HEK293T (cell line): ENCODE measurements around the gene SLC2A6.
A peak's percentile ranks its signal among the peaks of the same experiment; 100 is the strongest.

ENCODE experiments used
- CTCF ChIA-PET: fragments of 350-600 bp; formaldehyde crosslinking; extraction: SDS; loops from one replicate; lab custom pipeline; 2021; ENCODE audit warnings: antibody characterized with exemption, inconsistent platforms; lab: Yijun Ruan, JAX
- POLR2A ChIA-PET: fragments of 350-600 bp; formaldehyde crosslinking; extraction: SDS; loops from one replicate; lab custom pipeline; 2020; ENCODE audit warnings: antibody characterized with exemption, inconsistent platforms; lab: Yijun Ruan, JAX
- DNase-seq: peaks from one replicate; pipeline ENCODE4 v3.0.0; 2012; ENCODE audit warnings: mixed read lengths; ENCODE audit errors: extremely low spot score
- ARNT ChIP-seq: fragments of 450-650 bp; IDR thresholded peaks from 2 replicates; pipeline ENCODE4 v1.6.1; 2017; ENCODE audit warnings: mild to moderate bottlenecking
- BHLHE40 ChIP-seq: fragments of 450-650 bp; IDR thresholded peaks from 2 replicates; pipeline ENCODE4 v1.6.1; 2016; ENCODE audit warnings: mild to moderate bottlenecking, moderate library complexity, borderline replicate concordance
- CTBP1 ChIP-seq: fragments of 450-650 bp; IDR thresholded peaks from 2 replicates; pipeline ENCODE4 v1.6.1; 2016; ENCODE audit warnings: borderline replicate concordance
- ELF4 ChIP-seq: fragments of 450-650 bp; IDR thresholded peaks from 2 replicates; pipeline ENCODE4 v1.6.1; 2017; ENCODE audit warnings: antibody characterized with exemption
- FOXA1 ChIP-seq: fragments of 450-650 bp; IDR thresholded peaks from 2 replicates; pipeline ENCODE4 v1.6.1; 2016; ENCODE audit warnings: mild to moderate bottlenecking
- FOXK2 ChIP-seq: fragments of 450-650 bp; IDR thresholded peaks from 2 replicates; pipeline ENCODE4 v1.6.1; 2016; ENCODE audit warnings: mild to moderate bottlenecking
- FOXM1 ChIP-seq: fragments of 450-650 bp; IDR thresholded peaks from 2 replicates; pipeline ENCODE4 v1.6.1; 2017; ENCODE audit warnings: mild to moderate bottlenecking, borderline replicate concordance
- HDGF ChIP-seq: fragments of 450-650 bp; IDR thresholded peaks from 2 replicates; pipeline ENCODE4 v1.6.1; 2017; ENCODE audit warnings: antibody characterized with exemption, borderline replicate concordance
- L3MBTL2 ChIP-seq: fragments of 450-650 bp; conservative IDR thresholded peaks from 2 replicates; pipeline ENCODE4 v1.6.1; 2016; ENCODE audit warnings: mild to moderate bottlenecking
- LEF1 ChIP-seq: fragments of 450-650 bp; IDR thresholded peaks from 2 replicates; pipeline ENCODE4 v1.6.1; 2017; ENCODE audit warnings: mild to moderate bottlenecking, borderline replicate concordance
- NFRKB ChIP-seq: fragments of 450-650 bp; IDR thresholded peaks from 2 replicates; pipeline ENCODE4 v1.6.1; 2016; ENCODE audit warnings: mild to moderate bottlenecking, moderate library complexity
- PKNOX1 ChIP-seq: fragments of 450-650 bp; IDR thresholded peaks from 2 replicates; pipeline ENCODE4 v1.6.1; 2016
- SP1 ChIP-seq: fragments of 450-650 bp; IDR thresholded peaks from 2 replicates; pipeline ENCODE4 v1.6.1; 2017
- SUZ12 ChIP-seq: fragments of 450-650 bp; IDR thresholded peaks from 2 replicates; pipeline ENCODE4 v1.6.1; 2016; ENCODE audit warnings: mild to moderate bottlenecking
- TARDBP ChIP-seq: fragments of 450-650 bp; IDR thresholded peaks from 2 replicates; pipeline ENCODE4 v1.6.1; 2016
- ZNF384 ChIP-seq: fragments of 450-650 bp; IDR thresholded peaks from 2 replicates; pipeline ENCODE4 v1.6.1; 2016

Gene SLC2A6

GRCh38 chr9:133496861-133497842 is 18.3 kb upstream of the SLC2A6 start:
- no peak for DNase-seq
- POLR2A ChIA-PET = interaction anchor here (1.4 kb wide), 1 partner anchor 18 kb away, joined by 3 read pairs; the partner anchor contains the start of gene SLC2A6
- TF ChIP-seq NFRKB (no peak), L3MBTL2 (no peak), SP1 (no peak)
- CTCF ChIA-PET = no interaction called here

GRCh38 chr9:133495327-133496293 is 16.7 kb upstream of the SLC2A6 start:
- no peak for DNase-seq
- TF ChIP-seq FOXA1 = no peak
- 0 out of 2 replicates have a peak, but pooled peaks have one; percentile 47 for TF ChIP-seq TARDBP
- ChIA-PET POLR2A (interaction anchor here (1.4 kb wide), 1 partner anchor 17 kb away, joined by 3 read pairs; the partner anchor contains the start of gene SLC2A6), CTCF (interaction anchor here (1.5 kb wide), 1 partner anchor 9 kb away, joined by 5 read pairs; no protein-coding TSS in a partner anchor)

GRCh38 chr9:133494636-133495326 is 15.9 kb upstream of the SLC2A6 start:
- DNase-seq = no peak
- TF ChIP-seq FOXM1 (no peak), NFRKB (no peak), HDGF (no peak), FOXA1 (no peak), SP1 (no peak), TARDBP (no peak), ZNF384 (no peak)
- POLR2A ChIA-PET = no interaction called here
- CTCF ChIA-PET = interaction anchor here (1.5 kb wide), 1 partner anchor 8 kb away, joined by 5 read pairs; no protein-coding TSS in a partner anchor

GRCh38 chr9:133493845-133494540 is 15.1 kb upstream of the SLC2A6 start:
- DNase-seq = no peak
- POLR2A ChIA-PET = no interaction called here
- no peak for TF ChIP-seq ARNT
- no peak for TF ChIP-seq SP1
- TF ChIP-seq PKNOX1 = no peak
- TF ChIP-seq NFRKB = no peak
- no peak for TF ChIP-seq FOXA1
- no peak for TF ChIP-seq LEF1
- no peak for TF ChIP-seq SUZ12
- no peak for TF ChIP-seq HDGF
- no peak for TF ChIP-seq ELF4
- no peak for TF ChIP-seq FOXM1
- TF ChIP-seq BHLHE40 = no peak
- TF ChIP-seq FOXK2 = no peak
- TF ChIP-seq ZNF384 = no peak
- TF ChIP-seq L3MBTL2 = no peak
- no peak for TF ChIP-seq CTBP1
- TF ChIP-seq TARDBP = no peak
- CTCF ChIA-PET = no interaction called here

GRCh38 chr9:133493428-133493827 is 14.5 kb upstream of the SLC2A6 start:
- POLR2A ChIA-PET = no interaction called here
- CTCF ChIA-PET = no interaction called here
- TF ChIP-seq ZNF384 (no peak), NFRKB (no peak), LEF1 (no peak), BHLHE40 (no peak), TARDBP (no peak), FOXA1 (no peak), HDGF (no peak), FOXK2 (no peak), CTBP1 (no peak), ELF4 (no peak), L3MBTL2 (no peak), SP1 (no peak)
- no peak for DNase-seq
